GF-D8 (cell line): ENCODE data around the gene GRIP2.

Experiments used
- DNase-seq: peaks from one replicate; lab custom pipeline; 2025; lab: John Stamatoyannopoulos, UW

Gene GRIP2

DNA sequence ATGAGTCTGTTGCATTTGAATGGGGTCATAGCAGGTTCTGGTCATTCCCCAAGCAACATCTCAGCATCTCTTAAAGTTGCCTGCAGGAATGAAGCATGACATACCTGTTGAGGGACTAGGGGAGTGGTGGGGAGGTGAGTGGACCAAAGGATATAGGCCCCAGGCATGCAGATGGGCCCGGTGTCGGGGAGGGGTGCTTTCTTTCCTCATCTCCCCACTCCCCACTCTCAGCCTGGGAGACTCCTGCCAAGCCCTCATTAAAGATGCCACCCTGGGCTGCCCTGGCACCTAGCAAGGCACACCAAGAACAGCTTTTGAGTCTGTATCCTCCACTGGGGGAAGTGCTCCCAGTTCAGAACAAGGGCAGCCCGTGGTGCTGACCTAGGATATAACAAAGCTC lies 54.2 kb downstream of the GRIP2 start:
- DNase-seq = no peak

DNA sequence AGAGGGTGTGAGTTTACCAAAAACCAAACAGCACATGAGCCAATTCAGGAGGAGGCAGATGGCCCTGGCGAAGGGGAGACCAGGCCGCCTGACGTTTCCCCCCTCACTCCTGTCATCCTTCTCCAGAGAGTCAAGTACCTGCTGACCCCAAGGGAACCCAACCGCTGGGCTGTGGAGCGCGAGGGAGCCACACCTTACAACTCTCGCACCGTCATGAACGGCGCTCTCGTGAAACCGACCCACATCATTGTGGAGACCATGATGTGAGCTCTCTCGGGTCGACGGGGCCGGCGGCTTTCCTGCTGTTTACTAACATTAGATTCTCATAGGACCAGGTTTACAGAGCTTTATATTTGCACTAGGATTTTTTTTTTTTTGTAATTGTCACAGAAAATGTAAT lies 55.4 kb downstream of the GRIP2 start:
- no peak for DNase-seq

DNA sequence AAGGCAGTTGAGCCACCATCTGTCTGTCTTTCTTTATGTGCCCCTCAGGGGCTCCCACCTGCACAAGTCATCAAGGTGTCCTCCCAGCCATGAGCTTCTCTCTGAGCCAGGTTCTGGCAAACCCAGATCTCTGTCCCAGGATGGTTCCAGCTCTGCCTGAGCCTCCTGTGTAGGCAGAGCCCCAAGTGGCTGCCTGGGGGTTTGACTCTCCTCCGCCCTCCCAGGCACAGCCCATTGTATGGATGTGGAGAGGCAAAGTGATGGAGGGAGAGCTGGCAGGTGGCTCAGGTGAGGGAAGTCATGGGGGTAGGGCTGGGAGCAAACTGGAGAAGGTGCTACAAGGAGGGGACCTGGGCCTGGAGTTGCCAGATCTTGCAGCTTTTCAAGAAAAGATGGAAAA lies 56.9 kb downstream of the GRIP2 start:
- no peak for DNase-seq

DNA sequence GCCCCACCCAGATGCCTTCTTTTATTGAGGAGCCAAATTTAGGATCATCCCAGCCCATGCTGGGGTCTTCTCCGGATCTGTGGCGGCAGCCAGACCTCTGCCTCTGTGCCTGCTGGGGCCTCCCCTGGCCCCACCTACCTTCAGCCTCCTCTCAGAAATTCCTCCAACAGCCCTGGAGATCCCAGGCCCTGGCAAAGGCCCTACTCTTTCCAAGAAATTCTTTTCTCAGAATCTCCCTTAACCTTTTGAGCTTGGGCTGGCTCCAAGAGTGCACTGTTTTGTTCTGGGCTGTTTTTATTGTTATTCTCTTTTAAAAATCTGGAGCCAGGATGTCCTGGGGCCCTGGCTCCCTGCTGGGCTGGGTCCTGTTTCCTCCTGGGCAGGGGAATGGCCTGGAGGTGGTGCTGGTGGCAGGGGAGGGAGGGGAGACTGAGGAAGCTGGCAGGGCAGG lies 57.8 kb downstream of the GRIP2 start:
- no peak for DNase-seq

DNA sequence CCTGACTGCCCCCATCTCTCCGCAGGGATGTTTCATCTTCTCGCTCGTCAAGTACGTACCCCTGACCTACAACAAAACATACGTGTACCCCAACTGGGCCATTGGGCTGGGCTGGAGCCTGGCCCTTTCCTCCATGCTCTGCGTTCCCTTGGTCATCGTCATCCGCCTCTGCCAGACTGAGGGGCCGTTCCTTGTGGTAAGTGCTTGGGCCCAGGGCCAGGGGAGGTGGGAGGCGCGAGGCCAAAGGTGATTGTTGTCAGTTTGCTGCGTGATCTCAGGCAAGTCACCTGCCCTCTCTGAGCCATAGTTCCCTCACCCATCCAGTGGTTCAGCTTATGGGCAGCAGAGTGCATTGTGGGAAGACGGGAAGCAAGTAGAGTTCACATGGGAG lies 58.5 kb downstream of the GRIP2 start:
- DNase-seq = no peak

DNA sequence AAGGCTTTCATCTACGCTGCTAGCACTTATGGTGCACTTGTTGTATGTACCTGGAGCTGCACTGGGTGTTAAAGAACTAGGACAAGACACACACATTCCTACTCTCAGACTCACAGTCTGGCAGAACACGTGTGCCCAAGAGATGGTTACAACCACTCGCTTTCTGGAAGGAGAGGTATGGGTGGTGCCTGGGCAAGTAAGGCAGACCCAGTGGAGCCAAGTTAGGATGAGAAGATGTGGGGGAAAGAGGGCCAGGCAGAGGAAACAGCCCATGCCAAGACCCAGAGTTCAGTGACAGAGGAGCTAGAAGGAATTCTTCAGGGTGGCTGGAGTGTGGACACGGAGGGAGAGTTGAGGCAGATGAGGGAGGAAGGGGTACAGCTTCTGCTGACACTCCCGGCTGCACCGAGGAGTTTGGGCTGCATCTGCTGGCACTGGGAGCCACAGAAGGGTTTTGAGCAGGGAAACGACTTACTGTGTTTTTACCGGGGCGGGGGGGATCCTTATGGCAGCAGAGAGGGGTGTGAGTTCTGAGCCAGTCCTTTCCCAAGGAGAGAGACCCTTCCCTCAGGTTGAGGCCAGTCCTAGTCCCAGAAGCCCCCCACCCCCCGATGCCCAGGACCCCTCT lies 59.0 kb downstream of the GRIP2 start:
- DNase-seq = no peak

DNA sequence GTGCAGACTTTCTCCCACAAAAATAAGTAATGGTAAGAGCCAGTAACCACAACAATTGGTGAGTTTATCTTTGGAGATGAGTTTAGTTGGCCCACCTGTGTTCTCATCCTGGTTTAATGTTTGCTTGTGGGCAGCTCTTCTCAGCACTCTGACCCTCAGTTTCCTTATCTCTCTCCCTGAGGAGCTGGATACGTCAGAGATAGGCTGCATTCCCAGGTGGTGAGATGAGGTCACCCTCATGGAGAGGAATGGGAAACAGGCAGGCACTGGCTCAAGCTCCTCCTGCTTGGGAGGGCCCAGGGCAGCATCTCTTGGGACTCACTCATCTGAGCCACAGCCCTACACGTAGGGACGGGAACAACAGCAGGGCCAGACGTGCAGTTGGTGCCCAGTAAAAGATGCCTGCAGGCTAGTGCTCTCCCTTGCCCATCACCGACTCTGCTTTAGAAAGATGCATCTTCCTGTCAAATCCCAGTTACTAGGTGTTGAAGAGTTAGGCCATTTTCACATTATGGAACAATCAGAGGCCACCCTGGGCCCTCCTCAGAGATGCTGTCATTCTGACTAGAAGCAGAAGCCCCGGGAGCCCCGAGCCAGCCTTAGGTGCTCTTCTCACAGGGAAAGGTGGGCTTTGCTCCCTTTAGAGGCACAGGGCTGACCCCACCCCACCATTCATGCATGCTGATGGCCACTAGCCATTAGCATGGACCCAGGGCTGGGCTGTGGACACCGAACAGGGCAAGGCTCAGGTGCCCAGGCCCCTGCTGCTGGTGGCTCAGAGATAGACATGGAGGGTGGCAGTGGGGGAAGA lies 59.7 kb downstream of the GRIP2 start:
- DNase-seq = no peak

DNA sequence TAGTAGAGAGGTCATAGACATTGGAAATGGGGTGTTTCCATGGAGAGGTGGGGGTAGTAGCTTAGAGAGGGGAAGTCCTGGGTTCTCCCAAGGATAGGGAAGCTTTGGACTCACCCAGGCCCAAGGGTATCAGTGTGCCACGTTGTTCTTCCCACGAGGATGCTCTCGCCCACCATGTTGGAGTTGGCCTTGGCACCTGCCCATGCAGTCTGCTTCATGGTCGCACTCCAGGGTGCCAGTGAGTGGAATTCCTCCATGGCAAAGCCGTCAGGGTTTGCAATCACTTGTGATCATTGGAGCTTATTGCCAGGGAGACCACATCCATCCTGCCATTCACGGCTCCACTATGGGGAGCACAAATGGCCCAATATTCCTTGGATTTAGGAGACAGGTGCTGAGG lies 60.6 kb downstream of the GRIP2 start:
- DNase-seq = no peak

DNA sequence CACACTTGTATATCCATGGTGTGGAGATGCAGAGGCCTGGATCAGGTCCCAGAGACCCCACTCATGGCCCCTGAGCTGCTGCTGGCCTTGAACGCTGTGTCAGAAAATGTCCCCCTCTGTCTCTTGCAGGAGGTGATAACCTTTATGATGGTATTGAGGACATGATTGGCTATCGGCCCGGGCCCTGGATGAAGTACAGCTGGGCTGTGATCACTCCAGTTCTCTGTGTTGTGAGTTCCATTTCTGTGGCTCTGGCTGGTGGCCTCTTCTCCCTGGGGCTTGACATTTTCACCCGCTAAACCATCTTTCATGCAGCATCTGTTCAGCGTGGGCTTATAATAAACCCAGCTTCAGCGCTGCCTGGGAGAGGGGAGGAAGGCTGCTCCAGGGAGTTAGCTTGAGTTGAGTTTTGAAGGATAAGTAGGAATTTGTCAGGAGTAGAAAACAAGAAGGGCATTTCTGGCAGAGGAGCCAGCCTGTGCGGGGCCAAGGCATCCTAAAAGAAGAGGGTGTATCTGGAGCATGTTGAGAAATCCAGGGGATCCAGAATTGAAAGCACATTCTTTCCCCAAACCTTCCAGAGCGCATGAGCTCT lies 61.1 kb downstream of the GRIP2 start:
- no peak for DNase-seq

DNA sequence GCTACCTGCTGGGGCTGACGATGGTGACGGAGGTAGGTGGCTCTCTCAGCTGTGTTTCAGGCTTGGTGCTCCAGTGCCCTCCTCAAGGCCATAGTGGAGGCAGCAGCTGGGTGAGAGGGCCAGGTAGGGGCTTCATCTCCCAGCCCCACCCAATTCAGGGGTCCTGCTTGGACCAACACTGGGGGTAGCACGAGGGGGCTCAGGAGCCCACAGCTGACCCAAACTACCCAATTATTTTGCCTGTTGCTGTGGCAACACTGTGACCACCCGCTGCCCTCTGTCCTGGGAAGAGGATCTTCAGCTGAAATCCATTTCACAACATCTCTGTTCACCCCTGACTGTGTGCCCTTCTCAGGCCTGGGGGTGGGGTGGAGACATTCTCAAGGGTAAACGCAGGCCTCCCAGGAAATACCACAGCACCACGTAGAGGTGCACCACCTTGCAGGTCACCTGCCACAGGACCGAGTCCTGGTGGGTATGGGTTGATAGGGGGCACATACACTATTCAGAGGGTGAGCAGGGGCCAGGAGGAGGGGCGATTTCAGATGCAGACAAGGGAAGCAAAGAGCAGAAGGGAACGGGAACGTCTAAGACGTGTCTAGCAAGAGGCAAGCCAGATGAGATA lies 62.7 kb downstream of the GRIP2 start:
- no peak for DNase-seq

DNA sequence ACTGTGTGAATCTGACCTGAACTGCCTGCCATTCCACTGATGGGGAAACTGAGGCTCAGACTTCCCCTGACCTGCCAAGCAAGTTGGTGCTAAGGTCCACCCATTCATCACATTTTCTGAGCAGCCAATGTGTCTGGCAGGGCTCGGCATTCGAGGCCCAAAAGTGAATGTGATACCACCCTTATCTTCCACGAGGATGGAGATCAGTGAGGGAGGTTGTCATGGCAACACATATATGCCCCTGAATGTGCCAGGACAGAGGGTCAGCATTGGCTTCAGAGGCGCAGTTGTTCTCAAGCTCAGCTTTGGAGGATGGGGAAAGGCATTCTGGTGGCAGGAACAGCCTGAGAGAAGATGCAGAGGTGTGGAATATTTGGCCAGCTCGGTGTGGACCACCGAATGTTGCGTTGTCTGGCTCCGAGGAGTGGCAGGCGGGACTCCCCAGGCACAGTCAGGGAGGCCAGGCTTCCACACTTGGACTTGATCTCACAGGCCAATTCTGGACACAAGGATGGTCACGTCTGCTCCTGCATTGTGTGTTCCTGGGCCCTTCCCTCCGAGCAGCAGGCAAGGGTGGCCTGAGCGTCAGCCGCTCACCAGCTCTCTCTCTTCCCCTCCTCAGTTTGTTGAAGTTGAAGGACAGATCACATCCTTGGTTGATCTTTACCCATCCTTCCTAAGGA lies 63.4 kb downstream of the GRIP2 start:
- DNase-seq = no peak

DNA sequence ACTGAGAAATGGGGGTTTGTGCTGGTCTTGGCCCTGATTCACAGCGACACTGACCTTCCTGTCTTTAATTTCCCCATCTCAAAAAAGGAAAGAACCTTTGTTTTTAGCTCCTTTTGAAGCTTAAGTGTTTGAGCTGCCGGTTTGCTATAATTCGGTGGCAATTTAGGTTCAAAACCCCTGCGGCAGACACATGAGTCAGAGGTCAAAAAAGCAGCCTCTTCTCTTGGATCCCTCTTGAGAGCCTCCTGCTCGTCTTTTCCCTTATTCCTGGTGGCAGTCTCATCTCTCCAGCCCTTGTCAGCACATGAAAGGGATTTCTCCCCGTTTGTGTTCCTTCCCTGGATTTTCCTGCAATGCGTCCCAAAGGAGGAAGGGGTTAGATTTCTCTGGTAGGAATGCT lies 64.5 kb downstream of the GRIP2 start:
- DNase-seq = no peak

DNA sequence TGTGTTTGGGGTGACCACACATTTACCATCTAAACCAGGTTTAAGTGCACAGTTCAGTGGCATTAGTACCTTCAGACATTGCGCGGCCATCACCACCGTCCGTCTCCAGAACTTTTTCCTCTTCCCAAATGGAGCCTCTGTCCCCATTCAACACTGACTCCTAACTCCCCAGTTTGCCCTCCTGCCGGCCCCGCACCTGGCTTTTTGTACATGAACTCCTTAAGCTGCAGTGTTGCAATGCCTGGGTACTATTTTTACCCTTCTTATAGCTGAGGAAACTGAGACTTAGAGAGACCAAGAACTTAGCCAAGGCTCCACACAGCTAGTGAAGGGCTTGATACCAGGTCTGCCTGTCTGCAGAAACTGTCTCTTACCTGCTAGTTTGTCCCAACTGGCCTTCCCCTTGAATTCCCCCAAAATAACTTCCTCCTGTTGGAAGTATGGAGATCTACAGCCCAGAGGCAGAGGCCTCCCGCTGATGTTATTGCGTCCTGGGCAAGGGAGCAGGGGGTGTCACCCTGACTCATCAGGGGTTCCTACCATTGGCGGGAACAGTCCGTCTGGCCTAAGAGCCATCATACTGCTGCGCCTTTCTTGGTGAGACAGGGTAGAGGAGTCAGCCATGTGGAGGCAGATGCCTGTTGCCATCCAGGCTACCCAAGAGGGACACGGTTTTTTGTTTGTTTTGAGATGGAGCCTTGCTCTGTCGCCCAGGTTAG lies 65.6 kb downstream of the GRIP2 start:
- no peak for DNase-seq

DNA sequence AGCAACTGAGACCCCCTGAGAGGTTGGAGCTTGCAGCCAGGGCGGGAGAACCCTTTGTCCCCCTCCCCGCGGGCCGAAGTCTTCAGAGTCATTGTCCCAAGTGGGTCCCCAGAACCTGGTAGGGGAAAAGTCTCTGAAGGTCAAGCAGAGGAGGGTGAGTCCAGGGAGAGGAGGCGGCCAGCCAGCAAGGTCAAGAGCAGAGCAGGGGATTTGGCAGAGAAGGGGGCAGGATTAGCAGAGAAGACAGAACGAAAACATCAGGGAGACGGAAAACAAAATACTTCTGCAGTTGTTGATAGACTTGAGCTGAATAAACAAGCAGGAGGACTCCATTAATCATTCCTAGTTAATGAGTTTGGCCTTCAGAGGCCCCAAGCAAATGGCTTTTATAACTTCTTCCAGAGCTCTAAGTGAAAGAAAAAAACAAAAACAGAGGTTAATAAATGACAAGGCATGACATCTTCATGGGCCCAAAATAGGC lies 66.7 kb downstream of the GRIP2 start:
- DNase-seq = no peak

DNA sequence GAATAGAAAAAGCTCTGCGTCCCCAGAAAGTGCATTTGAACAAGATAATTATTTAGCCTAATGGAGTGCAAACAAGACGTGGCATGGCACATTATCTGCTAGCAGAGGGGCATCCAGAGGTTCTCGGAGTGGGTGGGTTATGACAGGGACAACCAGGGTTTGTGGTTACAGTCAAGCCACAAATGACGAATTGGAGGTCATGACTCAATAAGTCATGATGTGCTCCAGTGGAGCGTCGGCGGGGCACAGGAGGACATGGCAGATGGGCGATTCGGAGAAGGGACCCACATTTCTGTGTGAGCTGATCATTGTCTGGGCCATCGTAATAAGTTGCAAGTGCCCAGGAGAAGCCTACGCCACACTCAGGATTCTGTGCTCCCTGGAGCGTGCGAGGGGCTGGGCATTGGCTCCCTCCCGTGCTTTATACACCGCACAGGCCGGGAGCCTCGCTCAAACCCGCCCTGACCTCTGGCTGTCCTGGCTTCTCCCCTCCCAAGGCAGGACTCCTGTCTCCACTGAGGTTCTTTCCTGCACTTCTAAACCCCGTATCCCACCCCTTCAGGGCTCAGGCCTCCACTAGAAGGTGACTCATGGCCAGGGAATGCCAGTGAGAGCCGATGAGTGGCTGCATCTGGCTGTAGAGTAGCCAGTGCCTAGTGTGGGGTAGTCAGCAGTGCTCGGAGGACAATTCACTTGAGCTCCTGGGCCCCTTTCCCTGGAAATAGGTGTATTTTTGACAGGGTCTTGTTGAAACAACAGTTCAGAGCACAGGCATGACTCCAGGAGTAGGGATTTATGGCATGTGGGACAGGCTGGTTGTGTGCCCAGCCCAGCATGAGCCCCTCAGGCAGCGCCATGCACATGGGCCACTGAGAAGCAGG lies 67.4 kb downstream of the GRIP2 start:
- DNase-seq = no peak

DNA sequence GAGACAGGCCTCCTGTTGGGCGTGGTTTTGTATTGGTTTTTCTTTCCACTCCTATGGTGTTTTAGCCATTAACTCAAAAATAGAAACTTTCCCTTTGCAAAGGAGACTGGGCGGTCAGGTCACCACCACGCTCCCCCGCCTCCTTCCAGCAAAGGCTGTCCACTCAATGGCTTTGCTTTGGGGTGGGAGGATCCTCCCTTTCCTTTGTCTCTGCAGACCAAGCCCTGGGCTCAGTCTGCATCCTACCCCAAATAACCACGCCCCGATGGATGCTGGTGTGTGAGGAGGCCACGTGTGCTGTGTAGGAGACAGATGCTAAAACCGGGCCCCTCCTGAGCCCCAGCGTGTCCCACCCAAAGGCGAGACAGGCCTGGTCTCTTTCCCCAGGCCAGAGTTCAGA lies 68.5 kb downstream of the GRIP2 start:
- DNase-seq = no peak

DNA sequence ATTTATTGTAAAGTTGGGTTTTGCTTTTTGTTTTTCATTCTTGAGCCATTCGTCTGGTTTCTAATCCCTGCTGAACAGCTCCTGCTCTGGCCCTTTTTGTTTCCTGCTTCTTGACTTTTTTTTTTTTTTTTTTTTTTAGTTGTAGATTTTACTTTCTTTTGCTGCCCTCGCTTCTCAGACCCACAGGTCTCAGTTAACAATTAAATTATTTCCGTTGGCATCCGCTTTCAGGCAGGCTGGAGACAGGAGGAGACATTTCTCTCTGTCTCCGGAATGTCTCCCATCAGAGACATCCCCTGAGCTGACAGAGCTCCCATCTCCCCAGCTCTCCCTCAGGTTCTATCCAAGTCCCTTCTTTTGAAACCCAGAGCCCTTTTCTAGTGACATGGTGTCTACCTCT lies 69.1 kb downstream of the GRIP2 start:
- no peak for DNase-seq

DNA sequence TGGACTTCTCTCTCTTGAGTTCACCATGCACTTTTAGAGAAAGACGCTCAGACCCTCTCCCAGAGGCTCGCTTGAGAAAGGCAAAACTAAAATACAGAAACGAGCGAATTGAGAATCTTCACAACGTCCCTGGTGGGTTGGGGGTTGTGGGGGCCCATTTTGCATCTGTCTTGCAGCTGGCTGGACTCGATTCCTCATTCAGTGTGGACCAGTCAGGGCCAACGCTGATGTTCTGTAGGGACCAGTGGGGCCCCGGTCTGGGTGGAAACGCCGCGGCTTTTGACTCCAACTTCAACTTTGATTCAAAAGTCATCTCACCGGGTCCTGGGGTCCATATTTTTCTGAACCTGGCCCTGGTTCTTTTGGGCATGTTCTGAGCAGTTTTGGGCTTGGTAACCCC lies 69.7 kb downstream of the GRIP2 start:
- no peak for DNase-seq

DNA sequence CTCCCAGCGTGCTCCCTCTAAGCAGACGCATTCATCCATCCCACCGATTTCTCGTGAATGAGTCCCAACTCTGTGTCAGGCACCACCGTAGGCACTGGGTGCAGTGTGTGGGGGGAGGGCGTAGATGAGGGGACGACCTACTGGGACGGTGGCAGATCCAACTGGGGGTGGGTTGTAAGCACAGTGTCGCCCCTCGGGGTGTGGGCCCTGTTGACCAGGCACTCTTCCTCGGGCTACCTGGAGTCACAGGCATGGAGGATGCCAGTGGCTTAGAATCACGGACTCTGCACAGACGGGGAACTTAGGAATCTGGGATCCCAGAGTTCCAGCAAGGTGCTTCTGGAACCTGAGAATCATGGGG lies 71.5 kb downstream of the GRIP2 start:
- DNase-seq = no peak

DNA sequence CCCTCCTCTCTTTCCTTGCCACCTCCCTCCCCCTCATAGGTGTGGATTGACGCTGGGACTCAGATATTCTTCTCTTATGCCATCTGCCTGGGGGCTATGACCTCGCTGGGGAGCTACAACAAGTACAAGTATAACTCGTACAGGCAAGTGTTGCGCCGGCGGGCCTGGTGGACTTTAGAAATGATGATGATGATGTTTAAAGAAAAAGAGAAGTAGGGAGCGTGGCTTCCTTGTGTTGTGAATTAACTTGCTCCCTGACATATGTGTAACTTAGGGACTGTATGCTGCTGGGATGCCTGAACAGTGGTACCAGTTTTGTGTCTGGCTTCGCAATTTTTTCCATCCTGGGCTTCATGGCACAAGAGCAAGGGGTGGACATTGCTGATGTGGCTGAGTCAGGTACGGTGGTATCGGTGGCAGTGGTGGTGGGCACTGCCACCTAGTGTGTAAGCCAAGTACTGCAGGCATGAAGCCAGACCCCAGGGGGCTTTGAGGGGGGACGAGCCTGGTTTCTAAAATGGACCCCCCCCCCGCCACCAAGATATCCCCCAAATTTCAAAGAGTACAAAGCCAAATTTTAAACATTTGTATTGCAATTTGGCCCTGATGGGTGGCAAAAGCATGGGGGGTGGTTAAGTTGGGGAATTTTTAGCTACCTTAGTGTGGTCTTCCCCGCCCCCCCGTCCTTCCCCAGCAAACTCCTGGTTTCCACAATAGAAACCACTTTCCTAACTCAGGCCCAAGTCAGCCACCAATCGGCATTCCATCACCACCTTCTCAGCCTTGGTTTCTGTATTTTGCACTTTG lies 72.1 kb downstream of the GRIP2 start:
- no peak for DNase-seq
